COR-L47 (cell line): Measurements from ENCODE around the gene MYO9B.
"Not testable (repeated sequence)": the region's sequence is repeated elsewhere in the genome, so short reads cannot be mapped to it uniquely, and the experiment has no call there.

ENCODE experiments used
- DNase-seq: peaks from one replicate; lab custom pipeline; 2025; lab: John Stamatoyannopoulos, UW

The MYO9B gene

GRCh38 chr19:17148130-17148529 is 72.6 kb downstream of the MYO9B start:
- no peak for DNase-seq

DNA sequence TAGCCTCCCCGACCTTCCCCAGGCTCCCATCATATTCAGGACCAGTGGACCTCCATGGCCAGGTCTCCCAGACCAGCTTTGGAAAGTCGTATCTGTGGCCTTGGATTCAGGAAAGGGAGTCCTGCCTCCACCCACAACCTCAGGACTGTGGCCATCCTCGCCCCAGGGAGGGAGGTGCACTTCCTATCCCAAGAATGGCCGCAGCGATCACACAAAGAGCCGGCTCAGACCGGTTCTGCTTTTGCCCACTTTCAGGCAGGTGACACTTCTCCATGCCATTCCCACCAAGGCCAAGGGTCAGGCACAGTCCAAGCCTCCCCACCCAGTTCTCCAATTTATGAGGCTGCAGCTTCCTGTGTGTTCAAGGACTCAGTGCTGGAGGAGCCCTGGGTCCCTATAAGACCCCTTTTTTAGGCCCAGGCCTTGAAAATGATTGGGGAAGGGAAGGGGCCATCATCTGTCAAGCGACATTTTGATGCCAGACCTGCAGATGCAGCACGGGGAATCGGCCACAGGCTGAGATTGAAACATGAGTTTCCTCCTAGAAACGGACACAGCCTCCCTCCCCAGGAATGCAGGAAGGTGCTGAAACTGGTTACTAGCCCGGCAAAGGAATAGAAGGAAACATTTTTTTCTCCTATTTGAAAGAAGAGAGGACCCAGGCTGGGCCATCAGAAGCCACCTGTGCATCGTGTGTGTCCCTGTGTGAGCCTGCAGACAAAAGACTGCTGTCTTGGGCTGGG is 74.0 kb downstream of the MYO9B start:
- DNase-seq = no peak

DNA sequence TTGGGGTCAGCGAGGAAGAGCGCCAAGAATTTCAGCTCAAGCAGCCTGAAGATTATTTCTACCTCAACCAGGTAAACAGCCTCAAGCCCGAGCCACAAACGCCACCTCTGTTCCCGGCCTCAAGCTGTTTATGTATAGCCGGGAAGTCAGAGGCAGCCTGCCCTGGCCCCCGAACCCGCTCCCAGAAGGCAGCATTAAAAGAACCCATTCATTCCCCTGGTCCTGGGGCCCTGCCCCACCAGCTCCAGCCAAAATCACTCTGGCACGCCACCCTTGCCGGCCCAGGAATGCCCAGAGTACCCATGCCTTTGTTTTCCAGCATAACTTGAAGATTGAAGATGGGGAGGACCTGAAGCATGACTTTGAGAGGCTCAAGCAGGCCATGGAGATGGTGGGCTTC is 78.4 kb downstream of the MYO9B start:
- DNase-seq = no peak

DNA sequence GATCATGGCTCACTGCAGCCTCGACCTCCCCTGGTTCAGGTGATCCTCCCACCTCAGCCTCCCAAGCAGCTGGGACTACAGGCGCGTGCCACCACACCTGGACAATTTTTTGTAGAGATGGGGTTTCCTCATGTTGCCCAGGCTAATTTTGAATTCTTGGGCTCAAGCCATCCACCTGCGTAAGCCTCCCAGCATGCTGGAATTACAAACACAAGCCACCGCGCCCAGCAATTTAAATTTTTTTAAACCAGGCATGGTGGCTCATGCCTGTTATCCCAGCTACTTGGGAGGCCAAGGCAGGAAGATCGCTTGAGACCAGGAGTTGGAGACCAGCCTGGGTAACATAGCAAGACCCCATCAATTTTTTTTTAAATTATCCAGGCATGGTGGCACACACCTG is 79.7 kb downstream of the MYO9B start:
- no peak for DNase-seq

GRCh38 chr19:17156296-17156946 is 80.8 kb downstream of the MYO9B start:
- DNase-seq = no peak

DNA sequence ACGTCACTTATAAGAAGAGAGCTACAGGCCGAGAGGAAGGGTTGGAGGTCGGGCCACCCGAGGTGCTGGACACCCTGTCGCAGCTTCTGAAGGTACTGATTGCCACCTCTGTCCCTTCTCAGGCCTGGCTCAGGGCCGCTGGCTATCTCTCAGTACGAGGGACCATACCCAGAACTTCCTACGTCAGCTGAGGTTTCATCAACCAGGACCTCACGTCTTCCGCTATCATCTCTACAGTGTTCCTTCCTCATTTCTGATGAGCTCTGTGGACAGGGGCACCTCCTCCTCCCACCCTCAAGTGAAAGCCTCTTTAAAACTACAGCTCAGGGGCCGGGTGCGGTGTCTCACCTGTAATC is 81.3 kb downstream of the MYO9B start:
- no peak for DNase-seq

DNA sequence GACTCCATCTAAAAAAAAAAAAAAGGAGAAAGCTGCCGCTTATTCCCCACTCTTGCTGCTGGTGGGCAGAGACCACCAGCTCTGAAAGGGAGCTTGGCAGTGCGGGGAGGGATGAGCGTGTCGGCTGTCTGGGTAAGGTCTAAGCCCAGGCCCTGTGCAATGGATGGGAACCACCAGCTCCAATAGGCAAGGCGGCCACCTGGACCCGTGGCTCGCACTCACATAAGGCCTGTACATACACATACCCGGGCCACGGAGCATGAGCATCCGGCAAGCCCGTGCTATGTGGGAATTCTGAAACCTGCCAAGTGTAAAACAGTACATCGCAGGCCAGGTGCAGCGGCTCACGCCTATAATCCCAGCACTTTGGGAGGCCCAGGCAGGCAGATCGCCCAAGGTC is 83.0 kb downstream of the MYO9B start:
- DNase-seq = no peak

- DNase-seq = no peak
Measured at GRCh38 chr19:17159466-17160393, 84.2 kb downstream of the MYO9B start.

- DNase-seq = no peak
Measured at GRCh38 chr19:17160908-17161307, 85.3 kb downstream of the MYO9B start.

GRCh38 chr19:17162131-17162530 is 86.6 kb downstream of the MYO9B start:
- not testable (repeated sequence) for DNase-seq

DNA sequence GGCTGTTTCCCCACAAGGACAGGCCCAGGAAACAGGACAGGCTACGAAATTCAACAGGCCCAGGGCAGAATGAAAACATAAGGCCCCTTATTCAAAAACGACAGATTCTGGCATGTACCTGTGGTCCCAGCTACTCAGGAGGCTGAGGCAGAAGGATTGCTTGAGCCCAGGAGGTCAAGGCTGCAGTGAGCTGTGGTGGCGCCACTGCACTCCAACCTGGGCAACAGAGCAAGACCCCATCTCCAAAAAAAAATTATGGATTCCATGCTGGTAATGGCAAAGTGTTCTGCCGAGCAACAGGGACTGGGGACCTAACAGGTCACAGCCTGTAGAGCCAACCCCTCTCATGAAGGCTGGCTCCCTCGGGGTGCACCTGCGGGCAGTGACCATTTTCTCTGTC is 87.0 kb downstream of the MYO9B start:
- no peak for DNase-seq

GRCh38 chr19:17163652-17164051 is 88.1 kb downstream of the MYO9B start:
- no peak for DNase-seq

DNA sequence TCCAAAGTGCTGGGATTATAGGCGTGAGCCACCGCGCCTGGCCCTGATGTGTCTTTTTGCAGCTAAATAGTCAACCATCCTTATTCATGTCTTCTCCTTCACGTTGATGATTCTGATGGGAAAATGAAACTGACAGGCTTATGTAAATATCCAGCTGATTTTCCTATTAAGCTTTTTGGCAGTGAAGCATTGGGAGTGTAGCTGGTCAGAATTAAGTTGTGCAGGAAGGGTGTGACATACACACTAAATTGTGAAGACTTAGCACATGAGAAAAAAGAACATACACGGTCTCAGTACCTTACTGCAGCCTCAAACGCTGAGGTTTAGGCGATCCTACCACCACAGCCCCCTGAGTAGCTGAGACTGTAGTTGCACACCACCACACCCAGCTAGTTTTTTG is 89.1 kb downstream of the MYO9B start:
- no peak for DNase-seq

DNA sequence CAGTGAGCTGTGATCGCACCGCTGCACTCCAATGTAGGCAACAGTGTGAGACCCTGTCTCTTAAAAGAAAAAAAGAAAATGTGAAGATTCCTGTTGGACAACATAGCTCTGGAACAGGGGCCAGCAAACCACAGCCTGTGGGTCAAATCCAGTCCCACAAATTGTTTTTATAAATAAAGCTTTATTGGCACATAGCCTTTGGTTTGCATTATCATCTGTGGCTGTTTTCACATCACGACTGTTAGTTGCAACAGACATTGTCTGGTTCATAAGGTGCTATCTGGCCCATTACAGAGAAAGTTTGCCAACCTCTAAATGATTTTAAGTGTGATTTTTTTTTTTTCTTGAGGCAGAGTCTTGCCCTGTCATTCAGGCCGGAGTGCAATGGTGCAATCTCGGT is 90.1 kb downstream of the MYO9B start:
- no peak for DNase-seq

- DNase-seq = no peak
Measured at GRCh38 chr19:17170538-17171297, 95.1 kb downstream of the MYO9B start.

DNA sequence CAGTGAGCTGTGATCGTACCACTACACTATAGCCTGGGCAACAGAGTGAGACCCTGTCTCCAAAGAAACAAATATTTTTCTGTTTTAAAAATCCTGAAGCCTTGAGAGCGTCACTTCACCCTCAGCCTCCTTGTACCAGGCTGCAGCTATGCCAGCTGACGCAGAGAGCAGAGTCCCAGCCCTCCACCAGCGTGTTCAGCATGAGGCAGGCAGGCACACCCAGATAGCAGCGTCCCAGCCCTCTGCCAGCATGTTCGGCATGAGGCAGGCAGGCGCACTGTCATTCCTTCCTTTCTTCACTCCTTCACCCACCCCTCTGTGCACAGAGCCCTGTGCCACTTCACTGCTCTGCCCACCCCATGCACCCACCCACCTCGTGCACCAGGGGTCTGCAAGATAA is 96.3 kb downstream of the MYO9B start:
- DNase-seq = no peak

GRCh38 chr19:17172624-17173345 is 97.2 kb downstream of the MYO9B start:
- no peak for DNase-seq

DNA sequence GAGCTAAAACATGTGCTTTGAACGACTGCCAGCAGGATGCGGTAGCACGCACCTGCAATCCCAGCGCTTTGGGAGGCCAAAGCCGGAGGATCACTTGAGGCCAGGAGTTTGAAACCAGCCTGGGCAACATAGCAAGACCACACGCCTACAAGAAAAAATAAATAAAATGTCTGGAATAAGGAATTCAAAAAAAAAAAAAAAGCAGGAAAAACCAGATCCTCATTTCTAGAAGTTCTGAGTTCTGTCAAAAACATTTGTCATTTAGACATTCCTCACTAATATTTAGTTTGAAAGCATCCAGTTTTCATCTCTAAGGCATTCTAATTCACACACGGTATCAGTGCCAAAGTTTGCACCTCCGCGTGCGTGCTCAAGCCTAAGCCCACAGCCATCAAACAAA is 102.7 kb downstream of the MYO9B start:
- DNase-seq = no peak

DNA sequence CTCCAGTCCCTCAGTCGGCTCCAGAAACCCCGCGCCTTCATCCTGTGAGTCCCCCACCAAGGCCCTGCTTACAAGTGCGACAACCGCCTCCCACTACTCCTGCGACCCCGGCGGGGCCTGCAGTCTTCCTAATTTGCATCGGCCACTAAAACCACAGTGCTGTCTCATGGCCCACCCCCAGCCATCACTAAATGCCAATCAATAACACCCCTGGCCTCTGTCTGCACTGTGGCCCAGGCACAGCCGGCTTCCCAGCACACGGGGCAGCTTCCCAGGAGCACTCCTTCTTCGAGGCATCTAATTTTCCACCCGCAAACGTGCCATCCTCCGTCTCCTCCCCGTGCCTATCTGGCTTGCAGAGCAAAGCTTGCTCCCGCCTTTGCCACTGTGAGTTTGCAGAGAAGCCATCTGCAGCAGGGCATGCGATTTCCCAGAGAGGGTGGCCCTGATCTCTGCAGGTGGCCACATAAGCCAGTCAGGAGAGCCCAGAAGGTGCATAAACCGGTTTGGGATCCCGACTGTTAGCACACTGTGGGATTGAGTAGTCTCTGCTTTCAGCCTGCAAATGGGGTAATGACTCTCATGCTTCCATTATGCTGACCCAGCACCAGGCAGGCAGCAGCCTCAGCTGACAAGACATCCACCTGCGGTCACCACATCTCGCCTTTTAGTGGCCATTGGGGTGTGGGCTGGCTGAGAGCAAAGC is 105.6 kb downstream of the MYO9B start:
- no peak for DNase-seq

DNA sequence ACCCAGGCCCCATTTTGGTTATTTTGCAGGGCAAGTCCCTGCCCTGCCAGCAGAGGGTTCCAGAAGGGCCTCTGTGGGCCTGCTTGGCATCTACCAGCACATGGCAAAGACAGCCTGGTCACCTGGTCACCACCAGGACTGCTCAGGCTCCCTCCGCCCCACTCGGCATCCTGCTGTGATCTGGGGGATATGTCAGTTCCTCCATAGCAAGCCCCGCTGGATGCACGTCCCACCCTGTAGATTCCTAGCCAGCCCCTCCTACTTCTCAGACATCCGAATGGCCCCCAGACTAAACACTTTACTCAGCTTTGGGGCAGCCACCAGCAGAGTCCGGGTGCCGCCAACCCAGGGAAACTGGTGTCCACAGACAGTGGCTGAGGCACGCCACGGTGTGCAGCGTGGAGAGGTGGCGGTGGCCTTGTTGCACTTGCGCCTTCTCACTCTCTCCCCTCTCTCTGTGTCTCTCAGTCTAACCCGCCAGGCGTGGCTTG is 107.7 kb downstream of the MYO9B start:
- no peak for DNase-seq

DNA sequence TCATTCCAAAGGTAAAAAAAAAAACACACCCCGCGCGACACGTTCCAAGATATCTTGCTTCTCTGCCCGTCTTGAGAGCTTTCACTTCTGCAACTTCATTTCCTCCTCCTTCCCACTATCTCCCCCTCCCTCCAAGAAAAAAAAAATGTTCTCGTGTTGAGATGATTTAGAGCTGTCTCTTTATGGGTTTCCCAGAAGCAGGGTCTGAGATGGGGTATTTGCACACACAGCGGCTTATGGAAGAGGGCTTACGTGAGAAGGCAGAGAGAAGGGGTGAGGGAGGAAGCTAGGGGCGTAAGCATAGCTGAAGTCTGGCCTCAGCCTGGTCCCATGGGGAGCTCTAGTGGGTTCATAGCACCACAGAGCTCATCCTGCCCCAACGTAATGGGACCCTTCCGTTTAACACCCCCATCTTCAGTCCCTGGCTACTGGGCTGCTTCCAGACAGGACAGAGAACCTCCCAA is 108.3 kb downstream of the MYO9B start:
- no peak for DNase-seq
